Right atrium auricular region (tissue), 2 donors: ENCODE data around the gene TFAP2E. TPM values are rescaled to one million over a fixed set of nuclear protein-coding genes. Genes with fewer than 3 reads are reported as not detected.

Source experiments
- DNase-seq: peaks from one replicate; pipeline ENCODE4 v3.0.0-alpha.2; 2019; ENCODE audit warnings: low spot score
- H3K27ac ChIP-seq, 2 donors: fragments of 200-600 bp; sonication (generic); 1 replicate in 1 of 2; 2 replicates in 1 of 2; pipeline ENCODE4 v1.5.1; 2016 to 2019
- H3K27me3 ChIP-seq, 2 donors: fragments of 200-600 bp; sonication (generic); one replicate each; pipeline versions ENCODE4 v1.5.1 to v1.6.0; 2017 to 2019
- H3K36me3 ChIP-seq: fragments of 200-600 bp; sonication (generic); one replicate; pipeline ENCODE4 v1.5.1; 2016
- H3K4me1 ChIP-seq, 2 donors: fragments of 200-600 bp; sonication (generic); one replicate each; pipeline versions ENCODE4 v1.5.1 to v1.6.0; 2017 to 2019
- H3K4me3 ChIP-seq, 2 donors: fragments of 200-600 bp; sonication (generic); 1 replicate in 1 of 2; 2 replicates in 1 of 2; pipeline ENCODE4 v1.5.1; 2017 to 2019; ENCODE audit warnings: mild to moderate bottlenecking in 1 of 2, moderate library complexity in 1 of 2
- H3K9me3 ChIP-seq, 2 donors: fragments of 200-600 bp; sonication (generic); one replicate each; pipeline ENCODE4 v1.5.1; 2019
- total RNA-seq, 2 donors: library from RNA; depleted of rRNA; stranded (reverse); fragments of >200 nt; gene quantifications; one replicate each; pipeline ENCODE4 v1.1.0, GENCODE V29; 2016
- TF ChIP-seq, protein P1 (sequence below), 2 donors: fragments of 200-600 bp; sonication (generic); IDR thresholded peaks; one replicate each; pipeline ENCODE4 v1.5.1; 2019; ENCODE audit warnings: antibody characterized with exemption in 2 of 2

Gene TFAP2E
- total RNA-seq, 2 donors from 2014 or later = not detected

DNA sequence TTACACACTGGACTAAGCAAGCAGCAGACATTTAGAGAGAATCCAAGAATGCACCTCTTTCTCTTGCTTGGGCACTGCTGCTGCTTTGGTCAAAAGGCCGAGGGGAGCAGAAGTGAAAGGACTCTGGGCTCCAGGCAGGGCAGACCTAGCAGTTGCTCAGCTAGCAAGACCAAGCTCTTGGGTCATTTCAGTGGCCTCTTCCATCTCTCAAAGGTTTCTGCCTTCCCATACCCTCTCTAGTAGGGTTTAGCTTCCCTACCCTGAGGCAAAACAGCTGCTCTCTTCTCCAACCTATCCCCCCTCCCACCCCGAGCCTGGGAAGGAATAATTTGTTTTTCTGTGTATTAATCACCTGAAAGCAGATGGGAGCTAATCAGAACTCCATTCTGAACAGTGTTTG lies 25.8 kb downstream of the TFAP2E start:
- Histone ChIP-seq H3K4me1 (no peaks in the 10 kb centered on the region), H3K9me3 (no peaks in the 10 kb centered on the region), H3K36me3 (peaks cover 38% of the 10 kb centered on the region), H3K4me3 (no peak overlapping the region), H3K27me3 (no peaks in the 10 kb centered on the region), H3K27ac (no peak overlapping the region)
- DNase-seq = peak; percentile 32
- TF ChIP-seq, protein P1, sequence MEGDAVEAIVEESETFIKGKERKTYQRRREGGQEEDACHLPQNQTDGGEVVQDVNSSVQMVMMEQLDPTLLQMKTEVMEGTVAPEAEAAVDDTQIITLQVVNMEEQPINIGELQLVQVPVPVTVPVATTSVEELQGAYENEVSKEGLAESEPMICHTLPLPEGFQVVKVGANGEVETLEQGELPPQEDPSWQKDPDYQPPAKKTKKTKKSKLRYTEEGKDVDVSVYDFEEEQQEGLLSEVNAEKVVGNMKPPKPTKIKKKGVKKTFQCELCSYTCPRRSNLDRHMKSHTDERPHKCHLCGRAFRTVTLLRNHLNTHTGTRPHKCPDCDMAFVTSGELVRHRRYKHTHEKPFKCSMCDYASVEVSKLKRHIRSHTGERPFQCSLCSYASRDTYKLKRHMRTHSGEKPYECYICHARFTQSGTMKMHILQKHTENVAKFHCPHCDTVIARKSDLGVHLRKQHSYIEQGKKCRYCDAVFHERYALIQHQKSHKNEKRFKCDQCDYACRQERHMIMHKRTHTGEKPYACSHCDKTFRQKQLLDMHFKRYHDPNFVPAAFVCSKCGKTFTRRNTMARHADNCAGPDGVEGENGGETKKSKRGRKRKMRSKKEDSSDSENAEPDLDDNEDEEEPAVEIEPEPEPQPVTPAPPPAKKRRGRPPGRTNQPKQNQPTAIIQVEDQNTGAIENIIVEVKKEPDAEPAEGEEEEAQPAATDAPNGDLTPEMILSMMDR (IDR thresholded peaks at IDR 0.05) = no peak

DNA sequence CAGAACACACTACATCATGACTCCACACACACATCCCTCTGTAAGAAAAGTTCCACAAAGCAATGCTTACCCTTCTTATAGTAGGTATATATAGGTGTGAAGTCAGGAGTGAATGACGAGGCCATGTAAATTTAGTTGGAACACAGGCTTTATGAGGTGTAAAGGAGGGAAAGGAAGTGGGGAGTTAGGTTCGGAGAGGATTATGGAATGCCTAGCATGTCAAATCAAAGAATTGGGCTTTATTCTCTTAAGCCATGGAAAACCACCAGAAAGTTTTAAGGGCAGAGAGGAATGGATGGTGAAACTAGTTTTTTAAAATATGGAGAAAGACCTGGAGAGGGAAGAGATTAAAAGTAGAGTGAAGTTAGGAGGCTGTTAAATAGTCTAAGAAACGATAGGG lies 26.3 kb downstream of the TFAP2E start:
- DNase-seq = no peak
- Histone ChIP-seq H3K27ac (no peak overlapping the region), H3K27me3 (no peaks in the 10 kb centered on the region), H3K9me3 (no peaks in the 10 kb centered on the region), H3K4me1 (no peaks in the 10 kb centered on the region), H3K4me3 (no peak overlapping the region), H3K36me3 (peaks cover 43% of the 10 kb centered on the region)
- TF ChIP-seq, protein P1 (IDR thresholded peaks at IDR 0.05) = no peak

DNA sequence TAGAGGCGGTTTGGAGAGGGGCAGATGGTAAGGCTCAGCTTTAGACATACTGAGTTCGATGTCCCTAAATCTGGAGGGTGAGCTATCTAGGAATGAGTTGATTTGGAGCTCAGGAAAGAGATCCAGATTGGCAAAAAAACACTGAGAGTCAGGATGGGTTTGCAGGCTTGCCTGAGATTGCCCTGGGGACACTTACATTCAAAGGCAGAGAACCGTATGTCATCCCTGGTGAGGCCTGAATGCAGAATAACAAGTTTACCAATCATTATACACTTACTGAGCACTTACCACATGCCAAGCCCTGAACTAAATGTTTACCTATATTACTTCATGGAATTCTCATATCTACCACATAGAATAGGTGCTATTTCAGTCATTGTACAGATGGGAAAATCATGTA lies 27.5 kb downstream of the TFAP2E start:
- no peaks in the 10 kb centered on the region for H3K4me1 ChIP-seq
- peak; percentile 11 for DNase-seq
- TF ChIP-seq, protein P1 (IDR thresholded peaks at IDR 0.05) = no peak
- no peak overlapping the region for H3K4me3 ChIP-seq
- no peaks in the 10 kb centered on the region for H3K9me3 ChIP-seq
- peaks cover 53% of the 10 kb centered on the region for H3K36me3 ChIP-seq
- no peak overlapping the region for H3K27ac ChIP-seq
- no peaks in the 10 kb centered on the region for H3K27me3 ChIP-seq

DNA sequence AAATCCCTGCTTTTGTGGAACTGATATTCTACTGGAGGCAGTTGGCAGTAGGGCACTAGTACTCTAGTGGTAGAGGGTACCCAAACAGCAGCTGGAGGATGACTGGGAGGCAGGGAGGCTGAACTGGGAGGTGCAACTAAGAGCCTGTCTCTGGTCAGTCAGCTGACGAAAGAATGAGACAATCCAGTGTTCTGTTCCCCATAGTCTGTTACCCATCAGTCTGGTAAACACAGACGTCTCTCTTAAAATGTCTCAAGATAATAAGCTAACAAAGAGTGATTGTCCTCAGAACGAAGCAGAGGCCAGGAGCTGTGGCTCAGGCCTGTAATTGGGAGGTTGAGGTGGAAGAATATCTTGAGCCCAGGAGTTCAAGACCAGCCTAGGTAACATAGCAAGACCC lies 30.4 kb downstream of the TFAP2E start:
- TF ChIP-seq, protein P1 (IDR thresholded peaks at IDR 0.05) = no peak
- no peak overlapping the region for H3K4me3 ChIP-seq
- peaks cover 71% of the 10 kb centered on the region for H3K36me3 ChIP-seq
- DNase-seq = no peak
- H3K4me1 ChIP-seq = no peaks in the 10 kb centered on the region
- H3K27ac ChIP-seq = no peak overlapping the region
- no peaks in the 10 kb centered on the region for H3K27me3 ChIP-seq
- H3K9me3 ChIP-seq = no peaks in the 10 kb centered on the region

DNA sequence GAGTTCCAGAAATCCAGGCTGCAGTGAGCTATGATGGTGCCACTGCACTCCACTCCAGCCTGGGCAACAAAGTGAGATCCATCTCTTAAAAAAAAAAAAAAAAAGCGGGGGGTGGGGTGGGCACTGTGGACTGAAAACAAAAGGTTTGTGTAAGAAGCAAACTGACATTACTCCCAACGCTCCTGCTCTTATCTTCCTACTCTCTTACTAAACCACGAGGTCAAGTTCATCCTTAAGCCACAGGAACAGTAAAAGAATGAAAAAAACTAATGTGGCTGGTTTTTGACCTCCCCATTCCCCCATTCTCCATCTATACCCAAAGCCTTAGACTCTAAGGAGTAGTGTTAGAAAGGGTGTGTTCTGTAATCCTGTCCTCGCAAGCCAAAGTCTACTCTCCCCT lies 30.8 kb downstream of the TFAP2E start:
- Histone ChIP-seq H3K27me3 (no peaks in the 10 kb centered on the region), H3K9me3 (no peaks in the 10 kb centered on the region), H3K4me1 (no peaks in the 10 kb centered on the region), H3K27ac (no peak overlapping the region), H3K36me3 (peaks cover 76% of the 10 kb centered on the region), H3K4me3 (no peak overlapping the region)
- TF ChIP-seq, protein P1 (IDR thresholded peaks at IDR 0.05) = no peak
- DNase-seq = no peak

DNA sequence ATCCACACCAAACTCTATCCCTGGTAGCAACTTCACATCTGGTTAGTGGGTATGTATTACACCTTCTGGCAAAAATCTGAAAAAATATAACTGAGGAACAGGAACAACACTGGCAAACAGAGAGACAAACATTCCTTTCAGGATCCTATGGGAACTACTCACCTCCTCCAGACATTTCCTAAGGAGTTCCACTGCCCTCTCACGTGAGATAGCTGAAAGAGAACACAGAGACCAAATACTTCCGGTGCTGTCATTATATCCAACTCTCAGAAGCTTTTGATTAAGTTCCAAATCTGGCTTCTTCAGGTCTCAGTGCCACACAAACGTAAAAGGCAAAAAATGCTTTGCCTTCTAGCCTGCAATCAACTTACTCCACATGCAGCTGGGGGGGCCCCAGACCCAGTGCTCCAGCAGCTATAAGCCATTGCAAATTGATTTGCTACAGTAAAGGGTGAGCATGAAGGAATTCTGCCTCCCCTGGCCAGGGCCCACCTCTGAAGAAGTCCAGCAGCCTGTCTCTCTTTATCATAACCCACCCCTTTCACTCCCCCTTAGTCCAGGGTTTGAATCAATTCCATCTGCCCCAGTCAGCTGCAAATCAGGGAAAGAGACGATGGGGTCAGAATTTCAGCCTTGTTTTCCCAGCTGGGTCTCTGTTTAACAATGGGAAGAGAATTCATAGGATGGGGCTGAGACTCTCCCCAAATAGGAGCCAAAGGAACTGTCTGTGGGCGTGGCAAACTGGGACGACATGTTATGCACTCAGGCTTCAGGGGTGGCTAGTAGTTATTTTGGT lies 32.2 kb downstream of the TFAP2E start:
- Histone ChIP-seq H3K27me3 (no peaks in the 10 kb centered on the region), H3K27ac (no peak overlapping the region), H3K4me1 (no peaks in the 10 kb centered on the region), H3K36me3 (peaks cover 72% of the 10 kb centered on the region), H3K9me3 (no peaks in the 10 kb centered on the region), H3K4me3 (no peak overlapping the region)
- no peak for DNase-seq
- TF ChIP-seq, protein P1 (IDR thresholded peaks at IDR 0.05) = no peak
